Astrocyte of the cerebellum (primary cell): ENCODE data around the gene ACVR1B.

Experiments used
- DNase-seq: peaks from one replicate; pipeline ENCODE4 v3.0.0-alpha.2; 2011; ENCODE audit warnings: low read depth
- H3K4me3 ChIP-seq: 2 replicates; pipeline ENCODE4 v1.5.1; 2011; ENCODE audit warnings: mild to moderate bottlenecking, low read depth, low read length, moderate library complexity
- CTCF ChIP-seq: IDR thresholded peaks from 2 replicates; pipeline ENCODE4 v1.5.1; 2012; ENCODE audit warnings: low read length, low read depth, moderate library complexity, mild to moderate bottlenecking; ENCODE audit errors: missing control alignments
- in situ Hi-C: cut with HindIII; loops from 2 replicates; pipeline ENCODE4 v1.10.0; 2017; ENCODE audit warnings: low sequenced_read_pairs

ACVR1B gene

GRCh38 chr12:51994539-51994820 lies 43.0 kb downstream of the ACVR1B start:
- DNase-seq: no peak
- no peak for TF ChIP-seq CTCF
- in situ Hi-C loops: no loop called here
- H3K4me3 ChIP-seq: no peak overlapping the region

- no peak for DNase-seq
- in situ Hi-C loops: no loop called here
- no peak for TF ChIP-seq CTCF
- H3K4me3 ChIP-seq: no peak overlapping the region
These were observed 43.5 kb downstream of the ACVR1B start for GRCh38 chr12:51994959-51995358.

- in situ Hi-C loops: no loop called here
- H3K4me3 ChIP-seq: no peak overlapping the region
- no peak for DNase-seq
- no peak for TF ChIP-seq CTCF
These were observed 45.6 kb downstream of the ACVR1B start for GRCh38 chr12:51997136-51997535.

GRCh38 chr12:52003016-52003550 lies 51.6 kb downstream of the ACVR1B start:
- no peak for DNase-seq
- no peak overlapping the region for H3K4me3 ChIP-seq
- TF ChIP-seq CTCF: no peak
- in situ Hi-C loops: no loop called here

GRCh38 chr12:52003591-52003990 lies 52.1 kb downstream of the ACVR1B start:
- TF ChIP-seq CTCF: no peak
- in situ Hi-C loops: no loop called here

GRCh38 chr12:52004042-52004648 lies 52.6 kb downstream of the ACVR1B start:
- in situ Hi-C loops: no loop called here
- DNase-seq: peak; percentile 24

More at GRCh38 chr12:52003591-52003990, 52.1 kb downstream of the ACVR1B start:
- H3K4me3 ChIP-seq: no peak overlapping the region
- DNase-seq: no peak

More at GRCh38 chr12:52004042-52004648, 52.6 kb downstream of the ACVR1B start:
- H3K4me3 ChIP-seq: no peak overlapping the region
- TF ChIP-seq CTCF: peak; percentile 84
